Stimulated activated effector memory CD8-positive, alpha-beta T cell treated with anti-CD3 and anti-CD28 coated beads, Interleukin-12 subunit alpha, Interleukin-12 subunit beta, amount 100 ng/mL, for 72 hours (primary cell): Measurements from ENCODE around the gene RBAK.
"Not testable (repeated sequence)": the region's sequence is repeated elsewhere in the genome, so short reads cannot be mapped to it uniquely, and the experiment has no call there.

Source experiments
- ATAC-seq: fragments of 150-1000 bp; cut with Tn5 transposase; 2 replicates; pipeline ENCODE4 v1.10.0; 2021
- DNase-seq, 2 donors: peaks; one replicate each; pipeline ENCODE4 v3.0.0; 2021 to 2022; ENCODE audit warnings: low spot score in 2 of 2
- H3K27ac Mint-ChIP-seq: one replicate; pipeline ENCODE4 v1.8.0; 2022; ENCODE audit warnings: mild to moderate bottlenecking, mixed read lengths
- H3K36me3 Mint-ChIP-seq: one replicate; pipeline ENCODE4 v1.8.0; 2022; ENCODE audit warnings: mild to moderate bottlenecking, mixed read lengths
- H3K4me1 Mint-ChIP-seq: one replicate; pipeline ENCODE4 v1.8.0; 2022; ENCODE audit warnings: mixed read lengths
- H3K4me3 Mint-ChIP-seq: one replicate; pipeline ENCODE4 v1.8.0; 2022; ENCODE audit warnings: mild to moderate bottlenecking, mixed read lengths
- H3K9me3 Mint-ChIP-seq: one replicate; pipeline ENCODE4 v1.8.0; 2022; ENCODE audit warnings: mixed read lengths

Gene RBAK

DNA sequence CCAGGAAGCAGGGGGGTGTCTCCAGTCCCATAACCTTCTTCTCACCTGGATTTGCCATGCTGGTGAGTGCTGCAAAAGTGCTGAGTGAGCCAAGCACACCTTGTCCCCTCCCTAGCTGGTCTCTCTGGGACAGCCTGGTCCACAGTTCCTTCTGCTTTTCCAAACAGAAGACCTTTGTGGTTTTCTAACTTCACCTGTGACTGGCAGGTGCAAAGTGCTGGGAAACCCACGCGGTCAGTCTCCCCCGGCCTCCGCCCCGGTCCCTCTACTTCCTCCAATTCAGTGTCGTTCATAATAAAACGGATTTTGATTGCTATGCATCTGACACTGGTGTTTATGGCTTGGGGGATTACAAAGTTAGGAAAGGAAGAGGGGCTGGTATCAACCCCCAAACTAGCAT, 37.1 kb downstream of the RBAK start:
- Mint-ChIP-seq H3K4me1 (peaks cover 2% of the 10 kb centered on the region), H3K9me3 (no peaks in the 10 kb centered on the region), H3K4me3 (no peak overlapping the region), H3K36me3 (no peaks in the 10 kb centered on the region), H3K27ac (no peak overlapping the region)
- ATAC-seq, result no peak
- DNase-seq, result no peak

DNA sequence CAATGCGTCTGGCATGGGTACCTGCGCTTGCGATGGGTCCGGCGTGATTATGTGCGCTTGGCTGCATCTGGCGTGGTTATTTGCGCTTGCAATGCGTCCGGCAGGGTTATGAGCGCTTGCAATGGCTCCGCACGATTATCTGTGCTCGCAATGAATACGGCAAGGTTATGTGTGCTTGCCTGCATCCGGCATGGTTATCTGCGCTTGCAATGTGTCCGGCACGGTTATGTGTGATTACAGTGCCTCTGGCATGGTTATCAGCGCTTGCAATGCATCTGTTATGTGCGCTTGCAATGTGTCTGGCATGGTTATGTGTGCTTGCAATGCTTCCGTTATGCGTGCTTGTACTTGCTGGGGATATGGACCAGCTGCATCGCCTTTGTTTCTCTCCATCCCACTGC, 37.7 kb downstream of the RBAK start:
- Mint-ChIP-seq H3K4me1 (no peaks in the 10 kb centered on the region), H3K4me3 (no peak overlapping the region), H3K9me3 (no peaks in the 10 kb centered on the region), H3K27ac (no peak overlapping the region), H3K36me3 (no peaks in the 10 kb centered on the region)
- ATAC-seq (no peak), DNase-seq (no peak)

DNA sequence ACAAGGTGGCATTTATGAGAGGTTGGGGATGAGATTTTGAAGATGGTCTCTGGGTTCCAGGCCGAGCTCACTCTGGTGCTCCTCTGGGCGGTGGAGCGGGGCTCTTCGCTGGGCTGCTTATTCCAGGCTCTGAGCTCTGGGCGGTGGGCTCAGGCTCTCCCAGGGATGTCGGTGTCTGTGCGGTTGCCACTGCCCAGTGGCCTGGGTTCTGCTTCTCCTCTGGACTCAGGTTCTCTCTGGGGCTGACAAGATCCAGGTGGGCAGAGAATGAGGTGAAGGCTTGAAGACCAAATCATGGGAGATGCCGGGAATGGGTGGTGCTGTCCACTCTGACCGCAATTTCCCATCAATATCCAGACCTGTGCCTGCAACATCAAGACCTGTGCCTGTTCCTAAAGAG, 40.6 kb downstream of the RBAK start:
- H3K27ac Mint-ChIP-seq, result no peak overlapping the region
- ATAC-seq (no peak), DNase-seq (no peak)
- H3K4me1 Mint-ChIP-seq, result no peaks in the 10 kb centered on the region
- H3K36me3 Mint-ChIP-seq, result no peaks in the 10 kb centered on the region
- no peak overlapping the region for H3K4me3 Mint-ChIP-seq
- no peaks in the 10 kb centered on the region for H3K9me3 Mint-ChIP-seq

DNA sequence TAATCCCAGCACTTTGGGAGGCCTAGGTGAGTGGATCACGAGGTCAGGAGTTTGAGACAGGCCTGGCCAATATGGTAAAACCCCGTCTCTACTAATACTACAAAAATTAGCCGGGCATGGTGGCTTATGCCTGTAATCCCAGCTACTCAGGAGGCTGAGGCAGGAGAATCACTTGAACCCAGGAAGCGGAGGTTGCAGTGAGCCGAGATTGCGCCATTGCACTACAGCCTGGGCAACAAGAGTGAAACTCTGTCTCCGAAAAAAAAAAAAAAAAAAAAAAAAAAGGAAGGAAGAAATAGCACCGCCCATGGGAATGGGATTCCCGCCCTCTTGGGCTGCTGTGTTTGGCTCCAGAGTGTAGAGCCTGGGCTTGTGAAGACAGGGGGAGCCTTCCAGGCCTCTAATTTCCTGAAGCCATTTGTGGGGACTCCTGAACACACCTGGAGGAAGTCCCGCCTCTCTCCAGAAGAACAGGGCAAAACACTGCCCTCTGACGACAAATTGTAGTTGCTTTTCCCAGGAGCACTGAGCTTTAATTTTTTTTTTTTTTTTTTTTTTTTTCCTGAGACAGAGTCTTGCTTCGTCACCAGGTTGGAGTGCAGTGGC, 42.7 kb downstream of the RBAK start:
- H3K4me1 Mint-ChIP-seq, DNase-seq, H3K36me3 Mint-ChIP-seq, H3K27ac Mint-ChIP-seq, H3K9me3 Mint-ChIP-seq, ATAC-seq, H3K4me3 Mint-ChIP-seq: not testable (repeated sequence)

DNA sequence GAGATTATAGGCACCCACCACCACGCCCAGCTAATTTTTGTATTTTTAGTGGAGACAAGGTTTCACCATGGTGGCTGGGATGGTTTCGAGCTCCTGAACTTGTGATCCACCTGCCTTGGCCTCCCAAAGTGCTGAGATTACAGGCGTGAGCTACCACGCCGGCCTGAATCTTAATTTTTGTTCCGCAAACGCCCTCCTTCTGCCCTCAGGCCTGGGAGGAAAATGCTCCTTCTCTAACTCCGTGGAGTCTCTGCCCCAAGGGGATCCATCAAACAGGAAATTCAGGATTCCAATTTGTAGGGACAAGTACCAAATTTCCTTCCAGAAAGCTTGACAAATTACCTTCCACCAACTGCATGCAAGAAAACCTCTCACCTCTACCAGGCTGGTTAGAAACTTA, 43.2 kb downstream of the RBAK start:
- Mint-ChIP-seq H3K27ac (no peak overlapping the region), H3K9me3 (peaks cover 3% of the 10 kb centered on the region), H3K4me1 (no peaks in the 10 kb centered on the region), H3K4me3 (no peak overlapping the region), H3K36me3 (no peaks in the 10 kb centered on the region)
- ATAC-seq (no peak), DNase-seq (no peak)

DNA sequence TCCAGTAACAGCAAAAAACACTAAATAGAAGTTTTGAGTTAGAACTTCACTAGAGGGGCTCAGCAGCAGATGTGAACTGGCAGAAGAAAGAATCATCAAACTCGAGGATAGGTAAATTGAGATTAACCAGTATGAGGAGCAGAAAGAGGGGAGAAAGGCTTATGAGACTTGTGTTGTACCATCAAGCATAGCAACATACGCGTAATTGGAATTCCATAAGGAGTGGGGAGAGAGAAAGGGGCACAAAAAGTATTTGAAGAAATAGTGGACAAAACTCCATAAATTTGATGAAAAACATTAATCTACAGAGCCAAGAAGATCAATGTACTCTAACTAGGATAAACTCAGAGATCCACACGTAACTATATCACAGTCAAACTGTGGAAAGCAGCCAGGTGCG, 48.3 kb downstream of the RBAK start:
- ATAC-seq (no peak), DNase-seq (no peak)
- no peaks in the 10 kb centered on the region for H3K36me3 Mint-ChIP-seq
- no peaks in the 10 kb centered on the region for H3K4me1 Mint-ChIP-seq
- H3K27ac Mint-ChIP-seq, result no peak overlapping the region
- H3K4me3 Mint-ChIP-seq, result no peak overlapping the region
- H3K9me3 Mint-ChIP-seq, result peaks cover 12% of the 10 kb centered on the region

- H3K4me1 Mint-ChIP-seq, result no peaks in the 10 kb centered on the region
- H3K9me3 Mint-ChIP-seq, result peaks cover 12% of the 10 kb centered on the region
- H3K27ac Mint-ChIP-seq, result no peak overlapping the region
- DNase-seq, result no peak
- ATAC-seq, result no peak
- no peak overlapping the region for H3K4me3 Mint-ChIP-seq
- no peaks in the 10 kb centered on the region for H3K36me3 Mint-ChIP-seq
Observed at GRCh38 chr7:5094641-5095040, 49.0 kb downstream of the RBAK start.

DNA sequence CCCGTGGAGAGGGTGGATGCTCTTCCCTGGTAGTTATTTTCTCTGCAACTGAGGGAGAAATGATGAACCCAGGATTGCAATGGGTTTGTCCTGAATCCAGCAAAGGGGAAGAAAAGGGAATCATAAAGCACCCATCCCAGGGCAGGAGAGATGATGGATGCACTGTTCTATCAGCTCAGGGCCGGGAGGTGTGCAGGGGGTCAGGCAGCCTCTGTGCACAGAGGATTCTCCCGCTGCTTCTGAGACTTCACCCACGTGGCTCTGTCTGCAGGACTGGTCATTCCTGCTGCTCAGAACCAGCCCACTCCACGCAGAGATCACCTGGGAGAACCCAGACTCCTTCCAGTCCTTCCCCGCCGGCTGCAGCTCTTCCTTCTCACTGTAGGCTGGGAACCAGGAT, 70.7 kb downstream of the RBAK start:
- no peak for ATAC-seq
- no peaks in the 10 kb centered on the region for H3K9me3 Mint-ChIP-seq
- no peak overlapping the region for H3K4me3 Mint-ChIP-seq
- no peak for DNase-seq
- H3K36me3 Mint-ChIP-seq, result no peaks in the 10 kb centered on the region
- H3K27ac Mint-ChIP-seq, result no peak overlapping the region
- H3K4me1 Mint-ChIP-seq, result no peaks in the 10 kb centered on the region

GRCh38 chr7:5117095-5117970, 71.7 kb downstream of the RBAK start:
- Mint-ChIP-seq H3K27ac (no peak overlapping the region), H3K4me1 (no peaks in the 10 kb centered on the region), H3K36me3 (no peaks in the 10 kb centered on the region), H3K4me3 (no peak overlapping the region), H3K9me3 (no peaks in the 10 kb centered on the region)
- ATAC-seq (no peak), DNase-seq (no peak)
